Spleen (tissue), 7 donors: ENCODE data around the gene PDCD10.

ENCODE experiments used
- CTCF ChIP-seq, 11 experiments: fragments of 200-600 bp in 7 of 11; fragments of 450-650 bp in 4 of 11; sonication (generic) in 4 of 11; IDR thresholded peaks in 8 of 11; conservative IDR thresholded peaks in 3 of 11; 1 replicate in 7 of 11; 2 replicates in 4 of 11; pipeline versions ENCODE4 v1.4.0 to v1.8.0; 2016 to 2021; ENCODE audit warnings: antibody characterized with exemption in 11 of 11, inconsistent platforms in 4 of 11, mild to moderate bottlenecking in 1 of 11
- POLR2A ChIP-seq, 3 donors: fragments of 450-650 bp; IDR thresholded peaks; one replicate each; pipeline ENCODE4 v1.5.1; 2017; ENCODE audit warnings: antibody characterized with exemption in 3 of 3, mild to moderate bottlenecking in 1 of 3
- donor health status: DM: no; HTN: no; CAD: no; lungs with moderate emphysema.
- donor health status: DM: no; HTN: no; CAD: no.
- donor health status: DM: no; HTN: no; CAD: no.

- TF ChIP-seq CTCF (IDR thresholded peaks at IDR 0.05 in 8 of 11, conservative IDR thresholded peaks at IDR 0.05 in 3 of 11) (peak in 5 of 11 experiments; percentile 17 to 29 (median 23)), POLR2A (IDR thresholded peaks at IDR 0.05) (no peak)
Measured at GRCh38 chr3:167734498-167735232, at the start of gene PDCD10.
